CD14-positive monocyte (primary cell): Measurements from ENCODE around the gene KIF26A. TPM values are rescaled to one million over a fixed set of nuclear protein-coding genes. Genes with fewer than 3 reads are reported as not detected.

Source experiments
- DNase-seq, 3 donors: peaks; one replicate each; pipeline ENCODE4 v3.0.0-alpha.2; 2011 to 2022
- H2AFZ ChIP-seq: 2 replicates; pipeline ENCODE4 v1.6.0; 2012; ENCODE audit warnings: mild to moderate bottlenecking, low read depth, low read length, inconsistent platforms; ENCODE audit not compliant: insufficient read depth, poor library complexity, severe bottlenecking
- H3K27ac ChIP-seq, 2 donors: 1 replicate in 1 of 2; 2 replicates in 1 of 2; pipeline ENCODE4 v1.5.1; 2012 to 2013; ENCODE audit warnings: low read length in 2 of 2, control low read depth in 1 of 2, inconsistent platforms in 1 of 2, low read depth in 1 of 2, mild to moderate bottlenecking in 1 of 2
- H3K27me3 ChIP-seq, 2 donors: one replicate each; pipeline versions ENCODE4 v1.6.0 to v1.6.1; 2011 to 2013; ENCODE audit warnings: low read length in 2 of 2; ENCODE audit not compliant: control insufficient read depth in 2 of 2, insufficient read depth in 2 of 2
- H3K36me3 ChIP-seq, 2 donors: replicated peaks in 1 of 2; 1 replicate in 1 of 2; 2 replicates in 1 of 2; pipeline versions ENCODE4 v1.5.1 to v1.6.1; 2012 to 2013; ENCODE audit warnings: low read length in 2 of 2, control low read depth in 1 of 2, inconsistent platforms in 1 of 2, mild to moderate bottlenecking in 1 of 2; ENCODE audit not compliant: insufficient read depth in 2 of 2, control insufficient read depth in 1 of 2
- H3K4me1 ChIP-seq, 2 donors: 1 replicate in 1 of 2; 2 replicates in 1 of 2; pipeline versions ENCODE4 v1.5.1 to v1.6.1; 2012 to 2013; ENCODE audit warnings: low read length in 2 of 2, control low read depth in 1 of 2, inconsistent platforms in 1 of 2, mild to moderate bottlenecking in 1 of 2, moderate library complexity in 1 of 2; ENCODE audit not compliant: insufficient read depth in 2 of 2, control insufficient read depth in 1 of 2
- H3K4me2 ChIP-seq: replicated peaks from 2 replicates; pipeline ENCODE3; 2012; ENCODE audit warnings: low read length, moderate library complexity, mild to moderate bottlenecking; ENCODE audit not compliant: poor library complexity, severe bottlenecking; ENCODE audit errors: extremely low read depth
- H3K4me3 ChIP-seq, 3 experiments: fragments of 200-600 bp in 1 of 3; sonication (generic) in 1 of 3; replicated peaks in 1 of 3; 1 replicate in 2 of 3; 2 replicates in 1 of 3; pipeline ENCODE4 v1.5.1; 2011 to 2013; ENCODE audit warnings: low read length in 3 of 3, mild to moderate bottlenecking in 3 of 3, control low read depth in 2 of 3, low read depth in 2 of 3, inconsistent platforms in 1 of 3, moderate library complexity in 1 of 3
- H3K79me2 ChIP-seq: 2 replicates; pipeline ENCODE4 v1.6.0; 2012; ENCODE audit warnings: mild to moderate bottlenecking, control low read depth, inconsistent platforms, low read length, moderate library complexity; ENCODE audit not compliant: insufficient read depth
- H3K9ac ChIP-seq: 2 replicates; pipeline ENCODE4 v1.6.0; 2017; ENCODE audit warnings: low read length, mild to moderate bottlenecking; ENCODE audit not compliant: insufficient read depth, poor library complexity, severe bottlenecking
- H3K9me3 ChIP-seq, 2 donors: replicated peaks in 1 of 2; 1 replicate in 1 of 2; 2 replicates in 1 of 2; pipeline versions ENCODE4 v1.5.1 to v1.6.1; 2012 to 2013; ENCODE audit warnings: low read length in 2 of 2, control low read depth in 1 of 2; ENCODE audit not compliant: control insufficient read depth in 1 of 2, insufficient read depth in 1 of 2
- H4K20me1 ChIP-seq: 2 replicates; pipeline ENCODE4 v1.6.0; 2012; ENCODE audit warnings: mild to moderate bottlenecking, low read length, control low read depth, moderate library complexity; ENCODE audit not compliant: insufficient read depth
- H3K27ac Mint-ChIP-seq, 7 donors: one replicate each; pipeline ENCODE4 v1.8.0; 2020; ENCODE audit warnings: mild to moderate bottlenecking in 7 of 7, mixed read lengths in 7 of 7, moderate library complexity in 6 of 7, inconsistent platforms in 2 of 7
- H3K27me3 Mint-ChIP-seq, 3 donors: one replicate each; pipeline ENCODE4 v1.8.0; 2021 to 2022; ENCODE audit warnings: low read depth in 3 of 3, mild to moderate bottlenecking in 3 of 3, mixed read lengths in 3 of 3, moderate library complexity in 3 of 3, inconsistent platforms in 1 of 3
- H3K36me3 Mint-ChIP-seq, 2 donors: one replicate each; pipeline ENCODE4 v1.8.0; 2020; ENCODE audit warnings: mixed read lengths in 2 of 2, inconsistent platforms in 1 of 2, mild to moderate bottlenecking in 1 of 2
- H3K4me1 Mint-ChIP-seq: one replicate; pipeline ENCODE4 v1.8.0; 2020; ENCODE audit warnings: mild to moderate bottlenecking, mixed read lengths
- H3K4me3 Mint-ChIP-seq, 2 donors: one replicate each; pipeline ENCODE4 v1.8.0; 2020; ENCODE audit warnings: mild to moderate bottlenecking in 2 of 2, mixed read lengths in 2 of 2, moderate library complexity in 1 of 2
- H3K9me3 Mint-ChIP-seq, 7 donors: one replicate each; pipeline ENCODE4 v1.8.0; 2020 to 2022; ENCODE audit warnings: mixed read lengths in 7 of 7, mild to moderate bottlenecking in 6 of 7, moderate library complexity in 6 of 7, inconsistent platforms in 2 of 7
- WGBS: methylation state at CpG from one replicate; pipeline ENCODE4 v1.1.5; 2013; ENCODE audit warnings: missing lambda C conversion rate; ENCODE audit not compliant: insufficient coverage; 5-methylcytosine and 5-hydroxymethylcytosine counted together
- intact Hi-C, 2 donors: fragments of 100-400 bp; cut with micrococcal nuclease; formaldehyde crosslinking; loops; one replicate each; pipeline versions ENCODE4 v1.15.0 to v1.15.1; 2023
- polyA plus RNA-seq, 3 donors: library from polyadenylated mRNA; depleted of rRNA in 1 of 3; unstranded in 2 of 3; stranded (reverse) in 1 of 3; fragments of 300-500 nt in 2 of 3; fragments of >200 nt in 1 of 3; fragmentation: Illumina TruSeq in 2 of 3; gene quantifications; 1 replicate in 2 of 3; 2 replicates in 1 of 3; pipeline ENCODE4 v1.2.3, GENCODE V29; 2012 to 2021
- TF ChIP-seq, protein P1 (sequence below): fragments of 200-600 bp; IDR thresholded peaks from one replicate; pipeline ENCODE4 v1.8.0; 2022; ENCODE audit warnings: antibody characterized with exemption, mild to moderate bottlenecking

KIF26A gene
- polyA plus RNA-seq, 3 donors = not detected

DNA sequence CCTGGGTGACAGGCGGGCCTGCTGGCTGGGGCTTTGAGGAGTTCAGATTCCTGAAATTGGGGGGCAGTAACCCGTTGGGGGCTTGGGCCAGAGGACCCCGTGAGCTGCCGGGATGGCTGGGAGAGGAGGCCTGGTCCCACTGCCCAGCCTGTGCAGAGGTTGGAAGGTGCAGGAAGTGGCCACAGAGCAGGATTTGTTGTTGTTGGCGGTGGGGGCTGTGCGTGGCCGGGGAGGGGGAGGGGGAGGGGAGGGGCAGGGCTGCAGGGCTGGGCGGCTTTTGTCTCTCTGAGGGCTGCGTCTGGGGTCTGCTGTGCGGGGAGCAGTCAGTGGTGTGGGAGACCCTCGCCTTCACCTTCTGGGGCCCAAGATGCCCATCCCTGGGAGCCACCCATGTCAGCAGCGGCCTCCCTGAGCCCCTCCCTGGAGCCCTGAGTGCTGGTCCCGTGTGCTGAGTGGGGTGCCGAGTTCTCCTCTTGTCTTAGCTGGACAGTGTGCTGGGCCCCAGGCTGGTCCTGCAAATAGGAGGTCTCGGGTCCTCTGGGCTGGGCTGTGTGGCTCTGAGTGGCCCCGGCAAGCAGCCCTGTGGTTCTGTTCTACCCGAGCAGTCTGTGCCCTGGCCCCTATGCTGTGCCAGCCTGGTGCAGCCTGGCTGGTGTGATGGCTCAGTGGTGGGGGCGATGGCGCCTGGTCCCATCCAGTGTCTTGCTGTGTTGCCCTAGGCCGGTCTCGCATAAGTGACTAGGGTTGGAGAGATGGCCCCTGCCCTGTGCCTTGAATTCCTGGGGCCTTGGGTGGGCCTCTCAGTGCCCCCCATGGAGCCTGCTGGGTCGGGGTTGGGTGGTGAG lies 10.3 kb downstream of the KIF26A start:
- no peaks in the 10 kb centered on the region for H3K27me3 ChIP-seq
- no peaks in the 10 kb centered on the region for H4K20me1 ChIP-seq
- H3K9me3 Mint-ChIP-seq = peaks cover 0 to 1% (median 0%) of the 10 kb centered on the region in 7 donors
- H3K4me2 ChIP-seq = no peak overlapping the region
- H3K4me1 ChIP-seq = no peaks in the 10 kb centered on the region
- no peak for DNase-seq
- 93% methylated on average over 16 of the region's 22 CpGs for WGBS
- no peak overlapping the region for H2AFZ ChIP-seq
- H3K4me1 Mint-ChIP-seq = no peaks in the 10 kb centered on the region
- no peaks in the 10 kb centered on the region for H3K36me3 Mint-ChIP-seq
- intact Hi-C loops = no loop called here
- H3K36me3 ChIP-seq = no peaks in the 10 kb centered on the region
- H3K9ac ChIP-seq = no peak overlapping the region
- TF ChIP-seq, protein P1, sequence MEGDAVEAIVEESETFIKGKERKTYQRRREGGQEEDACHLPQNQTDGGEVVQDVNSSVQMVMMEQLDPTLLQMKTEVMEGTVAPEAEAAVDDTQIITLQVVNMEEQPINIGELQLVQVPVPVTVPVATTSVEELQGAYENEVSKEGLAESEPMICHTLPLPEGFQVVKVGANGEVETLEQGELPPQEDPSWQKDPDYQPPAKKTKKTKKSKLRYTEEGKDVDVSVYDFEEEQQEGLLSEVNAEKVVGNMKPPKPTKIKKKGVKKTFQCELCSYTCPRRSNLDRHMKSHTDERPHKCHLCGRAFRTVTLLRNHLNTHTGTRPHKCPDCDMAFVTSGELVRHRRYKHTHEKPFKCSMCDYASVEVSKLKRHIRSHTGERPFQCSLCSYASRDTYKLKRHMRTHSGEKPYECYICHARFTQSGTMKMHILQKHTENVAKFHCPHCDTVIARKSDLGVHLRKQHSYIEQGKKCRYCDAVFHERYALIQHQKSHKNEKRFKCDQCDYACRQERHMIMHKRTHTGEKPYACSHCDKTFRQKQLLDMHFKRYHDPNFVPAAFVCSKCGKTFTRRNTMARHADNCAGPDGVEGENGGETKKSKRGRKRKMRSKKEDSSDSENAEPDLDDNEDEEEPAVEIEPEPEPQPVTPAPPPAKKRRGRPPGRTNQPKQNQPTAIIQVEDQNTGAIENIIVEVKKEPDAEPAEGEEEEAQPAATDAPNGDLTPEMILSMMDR = no peak
- peaks cover 1 to 6% (median 2%) of the 10 kb centered on the region in 3 donors for H3K27me3 Mint-ChIP-seq
- no peak overlapping the region for H3K27ac ChIP-seq
- no peak overlapping the region for H3K27ac Mint-ChIP-seq
- H3K4me3 Mint-ChIP-seq = no peak overlapping the region
- H3K9me3 ChIP-seq = no peaks in the 10 kb centered on the region
- no peaks in the 10 kb centered on the region for H3K79me2 ChIP-seq
- H3K4me3 ChIP-seq = no peak overlapping the region

DNA sequence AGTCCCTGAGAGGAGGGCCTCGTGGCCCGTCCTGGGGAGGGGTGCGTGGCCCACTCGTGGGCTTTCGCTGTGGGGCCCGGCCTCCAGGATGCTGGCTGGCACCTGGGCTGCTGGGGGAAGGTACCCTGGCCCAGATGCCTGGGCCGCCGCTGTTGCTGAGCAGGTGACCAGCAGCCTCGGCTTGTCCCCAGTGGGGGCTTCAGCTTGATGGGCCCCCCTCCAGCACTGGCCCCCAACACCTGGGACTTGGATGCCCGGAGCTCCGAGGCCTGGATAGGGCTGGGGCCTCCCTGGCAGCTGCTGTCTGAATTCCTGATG lies 10.8 kb downstream of the KIF26A start:
- no peak overlapping the region for H3K4me3 Mint-ChIP-seq
- TF ChIP-seq, protein P1 = no peak
- H3K27me3 Mint-ChIP-seq = peaks cover 1 to 4% (median 2%) of the 10 kb centered on the region in 3 donors
- intact Hi-C loops = no loop called here
- H3K9me3 Mint-ChIP-seq = peaks cover 0 to 1% (median 0%) of the 10 kb centered on the region in 7 donors
- no peaks in the 10 kb centered on the region for H3K9me3 ChIP-seq
- no peaks in the 10 kb centered on the region for H4K20me1 ChIP-seq
- H3K9ac ChIP-seq = no peak overlapping the region
- H3K4me3 ChIP-seq = no peak overlapping the region
- no peaks in the 10 kb centered on the region for H3K36me3 Mint-ChIP-seq
- H2AFZ ChIP-seq = no peak overlapping the region
- H3K4me1 ChIP-seq = no peaks in the 10 kb centered on the region
- H3K27ac ChIP-seq = no peak overlapping the region
- H3K4me1 Mint-ChIP-seq = no peaks in the 10 kb centered on the region
- no peak for DNase-seq
- no peak overlapping the region for H3K4me2 ChIP-seq
- H3K36me3 ChIP-seq = no peaks in the 10 kb centered on the region
- H3K27me3 ChIP-seq = no peaks in the 10 kb centered on the region
- no peak overlapping the region for H3K27ac Mint-ChIP-seq
- H3K79me2 ChIP-seq = no peaks in the 10 kb centered on the region
- 95% methylated on average over 7 of the region's 11 CpGs for WGBS
